ENCODE results near the gene GARNL3.

GARNL3 gene

DNA sequence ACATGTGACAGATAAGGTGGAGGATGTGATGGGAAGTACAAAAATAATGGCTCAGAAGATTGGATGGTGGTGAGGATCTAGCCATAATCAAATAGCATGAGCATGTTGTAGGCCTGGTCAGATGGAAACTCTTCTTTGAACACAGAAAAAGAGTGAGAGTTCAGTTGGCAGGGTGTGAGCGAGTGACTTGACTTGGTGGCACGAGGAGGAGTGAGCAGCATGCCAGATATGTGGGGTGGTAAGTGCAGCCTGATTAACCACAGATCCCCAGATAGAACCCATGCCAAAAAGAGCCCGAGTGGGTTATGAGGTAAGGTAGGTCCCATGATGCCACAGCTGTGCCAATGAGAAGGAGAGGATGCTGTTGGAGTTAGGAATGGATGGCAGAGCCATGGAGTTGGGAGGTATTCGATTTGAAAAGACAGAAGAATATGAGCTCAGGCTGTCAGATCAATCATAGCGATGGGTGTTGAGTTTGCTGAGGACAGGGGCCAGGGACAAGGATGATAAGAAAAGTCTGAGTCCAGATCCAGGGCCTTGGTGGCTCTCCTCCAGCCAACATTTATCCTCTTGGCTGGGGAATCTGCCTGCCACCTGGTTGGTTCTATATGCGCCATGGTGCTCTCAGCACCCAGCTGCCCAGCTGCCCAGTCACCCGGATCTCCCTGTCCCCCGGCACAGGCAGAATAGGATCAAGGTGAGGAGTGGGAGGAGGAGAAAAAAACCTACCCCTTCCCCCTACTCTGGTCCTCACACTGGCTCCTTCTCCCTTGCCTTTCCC, 16.5 kb downstream of the GARNL3 start:
- DNase-seq: no peak

DNA sequence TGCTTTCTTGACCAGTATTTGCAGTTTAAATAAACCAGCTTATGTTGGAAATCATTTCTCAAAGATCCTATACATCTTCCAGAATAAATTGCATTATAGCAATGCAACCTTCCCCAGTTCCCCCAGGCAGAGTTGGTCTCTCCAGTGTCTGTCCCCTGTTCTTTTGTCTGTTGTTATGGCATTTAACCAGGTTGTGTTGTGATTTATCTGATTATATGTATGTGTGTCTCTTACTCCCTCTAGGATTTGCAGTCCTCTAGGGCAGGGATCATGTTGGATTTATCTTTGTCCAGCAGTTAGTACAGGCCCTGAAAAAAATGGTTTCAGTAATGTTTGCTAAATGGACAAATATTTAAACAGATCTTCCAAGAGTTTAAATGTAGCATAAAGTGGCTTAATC, 17.3 kb downstream of the GARNL3 start:
- no peak for DNase-seq

DNA sequence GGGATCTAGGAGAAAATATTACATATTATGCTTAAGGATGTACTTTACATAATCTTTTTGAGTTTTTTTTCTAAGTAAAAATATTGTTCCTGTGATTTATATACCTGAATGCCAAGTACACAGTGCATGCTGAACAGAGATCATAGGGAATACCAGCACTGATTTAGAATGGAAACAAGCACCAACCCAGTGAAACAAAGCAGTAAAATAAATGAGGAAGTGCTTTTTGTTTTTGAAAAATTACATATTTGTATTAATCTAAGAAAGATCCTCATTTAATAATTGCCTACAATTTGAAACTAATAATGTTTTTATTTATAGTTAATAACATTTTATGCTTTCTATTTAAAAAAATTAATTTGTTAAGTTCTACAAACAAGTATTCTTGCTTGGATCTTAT, 18.0 kb downstream of the GARNL3 start:
- DNase-seq: no peak

DNA sequence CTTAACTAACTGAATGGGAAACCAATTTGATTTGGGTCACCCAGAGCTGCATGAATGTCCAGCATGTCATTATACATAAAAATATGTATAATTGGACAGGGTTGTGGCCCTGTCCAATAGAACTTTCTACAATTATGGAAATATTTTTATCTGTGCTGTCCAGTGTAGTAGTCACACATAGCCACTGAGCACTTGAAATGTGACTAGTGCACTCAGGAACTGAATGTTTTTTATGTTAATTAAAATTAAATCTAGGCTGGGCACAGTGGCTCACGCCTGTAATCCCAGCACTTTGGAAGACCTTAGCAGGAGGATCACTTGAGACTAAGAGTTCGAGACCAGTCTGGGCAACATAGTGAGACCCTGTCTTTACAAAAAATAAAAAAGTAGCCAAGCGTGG, 18.6 kb downstream of the GARNL3 start:
- no peak for DNase-seq

DNA sequence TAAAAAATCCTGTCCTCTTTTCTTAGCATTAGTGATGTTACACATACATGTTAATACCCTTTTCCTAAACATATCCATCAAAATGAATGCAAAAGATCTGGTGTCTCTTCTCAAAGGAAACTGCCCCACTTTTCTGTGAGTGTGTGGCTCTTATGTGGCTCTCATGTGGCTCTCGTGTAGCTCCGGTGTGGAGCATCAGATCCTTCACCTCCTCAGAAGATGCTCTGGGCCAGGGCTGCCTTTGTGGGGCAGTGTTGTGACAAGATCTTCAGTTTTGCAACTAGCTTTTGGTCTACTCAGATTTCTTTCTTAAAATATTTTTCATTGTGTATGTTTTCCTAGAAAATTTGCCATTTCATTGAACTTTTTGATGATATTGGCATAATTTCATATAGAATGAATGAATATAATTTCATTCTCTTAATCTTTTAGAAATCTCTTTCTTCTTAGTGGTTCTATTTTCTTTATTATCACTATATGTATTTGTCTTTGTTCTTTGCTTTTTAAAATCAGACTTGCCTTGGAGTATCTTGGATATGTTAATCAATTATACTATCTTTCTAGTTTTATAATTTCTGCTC, 19.4 kb downstream of the GARNL3 start:
- no peak for DNase-seq

DNA sequence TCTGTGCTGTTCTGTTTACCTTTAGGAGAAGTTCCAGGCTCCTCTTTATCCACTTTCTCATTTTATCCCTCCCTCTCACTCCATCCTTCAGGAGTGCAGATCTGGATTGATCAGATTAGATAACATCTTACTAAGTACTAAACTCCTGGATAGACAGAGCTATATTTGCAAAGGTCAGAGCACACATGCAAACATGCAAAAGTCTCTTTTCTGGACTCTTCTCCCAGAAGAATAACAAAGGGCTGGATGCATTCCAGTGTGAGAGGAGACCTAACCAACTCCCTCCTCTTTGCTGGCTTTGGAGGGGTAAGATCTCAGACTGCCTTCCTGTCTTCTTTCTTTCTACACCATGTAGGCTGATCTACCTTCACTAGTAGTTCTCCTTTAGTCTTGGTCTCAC, 21.4 kb downstream of the GARNL3 start:
- no peak for DNase-seq

DNA sequence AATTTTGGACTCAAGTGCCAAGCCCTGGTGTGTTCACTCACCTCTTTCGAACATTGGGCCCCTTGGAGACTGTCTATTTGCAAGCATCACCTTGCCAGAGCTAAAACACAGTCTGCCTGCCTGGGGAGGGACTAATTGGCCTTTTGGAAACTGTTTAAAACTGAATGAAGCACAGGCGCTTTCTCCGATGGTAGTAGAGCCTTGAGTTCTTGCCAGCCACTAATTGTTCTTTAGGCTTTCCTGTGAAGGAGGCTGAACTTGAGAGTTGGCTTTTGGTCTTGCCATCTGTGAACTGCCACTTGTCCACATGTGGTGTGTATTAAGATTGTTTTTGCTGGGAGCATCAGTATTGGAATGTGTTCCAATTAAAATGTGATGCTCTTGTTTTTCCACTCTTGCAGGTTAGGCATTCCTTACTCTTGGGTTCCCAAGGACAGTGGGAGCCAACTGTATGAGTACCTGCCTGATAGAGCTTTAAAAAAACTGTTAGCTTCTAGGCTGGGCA, 26.0 kb downstream of the GARNL3 start:
- DNase-seq: no peak

DNA sequence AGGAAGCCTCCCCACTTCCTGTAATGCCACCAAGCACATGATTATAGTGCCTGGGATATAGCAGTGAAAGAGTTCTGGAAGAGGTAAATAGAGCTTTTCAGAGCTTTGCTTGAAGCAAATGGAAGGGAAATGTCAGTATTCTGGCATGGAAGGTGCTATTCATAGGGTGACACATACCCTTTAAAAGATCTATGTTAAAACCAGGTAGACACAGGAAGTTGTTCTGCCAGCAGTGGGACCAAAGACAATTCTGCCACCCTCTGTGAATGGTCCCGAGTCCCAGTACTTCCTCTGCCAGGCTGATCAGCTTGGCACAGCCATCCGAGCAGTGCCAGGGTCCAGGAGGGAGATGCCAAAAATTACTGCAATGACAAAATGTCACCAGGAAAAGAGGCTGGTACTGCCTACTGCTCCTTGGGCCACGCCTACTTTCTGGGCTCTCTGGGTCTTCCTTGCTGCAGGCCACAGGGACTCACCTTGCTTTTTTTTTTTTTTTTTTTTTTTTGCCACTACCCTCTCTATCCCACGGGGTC, 26.7 kb downstream of the GARNL3 start:
- no peak for DNase-seq

DNA sequence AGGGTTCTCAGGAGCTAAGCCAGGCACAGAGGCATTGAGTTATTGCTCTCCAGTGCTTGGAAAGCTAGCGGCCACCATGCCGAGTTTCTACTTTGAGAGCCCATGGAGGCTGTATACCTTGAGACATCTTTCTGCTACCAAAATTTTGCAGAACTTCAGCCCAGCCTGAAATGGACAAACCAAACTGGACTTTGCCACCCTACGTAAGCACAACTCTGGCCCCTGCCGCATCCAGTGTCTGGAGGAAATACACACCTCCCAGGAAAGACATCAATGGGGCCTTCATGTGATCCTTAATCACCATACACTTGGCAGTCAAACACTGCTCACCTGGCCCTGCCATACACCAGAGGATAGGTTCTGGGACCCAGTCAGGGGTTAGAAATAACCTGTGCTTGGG, 27.8 kb downstream of the GARNL3 start:
- no peak for DNase-seq

DNA sequence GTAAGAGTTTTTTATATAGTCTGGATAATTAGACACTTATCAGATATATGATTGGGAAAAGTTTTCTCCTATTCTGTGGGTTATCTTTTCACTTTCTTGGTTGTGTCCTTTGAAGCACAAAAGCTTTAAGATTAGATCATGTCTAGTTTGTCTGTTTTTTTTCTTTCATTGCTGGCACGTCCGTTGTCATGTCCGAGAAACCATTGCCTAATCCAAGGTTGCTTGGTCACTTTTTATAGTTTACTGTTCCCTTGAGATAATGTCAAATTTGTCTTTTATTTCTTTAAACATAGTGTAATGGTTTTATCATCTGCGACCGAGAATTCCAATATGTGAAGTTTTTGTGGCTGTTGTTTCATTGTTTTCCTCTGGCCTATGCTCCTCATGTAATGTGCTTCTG, 28.8 kb downstream of the GARNL3 start:
- DNase-seq: no peak

DNA sequence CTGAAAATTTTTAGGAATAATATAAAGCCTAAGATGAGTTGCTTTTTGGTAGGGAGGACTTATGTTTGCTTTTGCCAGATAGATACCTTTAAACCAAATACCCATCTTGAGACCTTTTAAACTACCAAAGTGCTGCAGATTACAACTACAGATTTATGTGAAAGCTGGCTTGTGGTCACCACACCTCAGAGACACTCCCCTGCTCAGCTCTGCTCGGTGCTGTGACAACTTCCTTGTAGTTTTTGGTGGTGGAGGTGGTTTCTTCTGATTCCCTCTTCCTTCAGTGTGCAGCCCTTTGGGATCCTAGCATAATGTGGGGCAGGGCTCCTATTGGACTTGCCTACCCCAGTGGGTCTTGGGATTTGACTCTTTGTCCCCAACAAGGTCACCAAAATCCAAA, 29.2 kb downstream of the GARNL3 start:
- DNase-seq: no peak

DNA sequence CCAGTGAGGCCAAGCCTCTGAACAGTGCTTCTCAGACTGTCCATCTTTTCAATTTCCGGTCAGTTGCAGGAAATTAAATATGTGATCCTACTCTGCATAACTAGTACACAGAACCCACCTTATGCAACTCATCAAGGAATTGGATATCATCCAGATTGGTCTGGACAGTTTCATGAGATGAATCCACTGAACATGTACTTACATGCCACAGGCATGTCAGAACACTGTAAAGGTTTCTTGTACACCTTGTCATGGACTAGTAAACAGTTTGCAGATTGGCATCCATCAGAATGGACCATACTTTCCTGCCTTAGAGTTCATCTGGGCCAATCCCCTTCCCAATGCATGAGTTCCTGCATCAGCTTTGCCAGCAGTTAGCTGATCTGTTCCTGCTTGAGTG, 30.4 kb downstream of the GARNL3 start:
- no peak for DNase-seq

DNA sequence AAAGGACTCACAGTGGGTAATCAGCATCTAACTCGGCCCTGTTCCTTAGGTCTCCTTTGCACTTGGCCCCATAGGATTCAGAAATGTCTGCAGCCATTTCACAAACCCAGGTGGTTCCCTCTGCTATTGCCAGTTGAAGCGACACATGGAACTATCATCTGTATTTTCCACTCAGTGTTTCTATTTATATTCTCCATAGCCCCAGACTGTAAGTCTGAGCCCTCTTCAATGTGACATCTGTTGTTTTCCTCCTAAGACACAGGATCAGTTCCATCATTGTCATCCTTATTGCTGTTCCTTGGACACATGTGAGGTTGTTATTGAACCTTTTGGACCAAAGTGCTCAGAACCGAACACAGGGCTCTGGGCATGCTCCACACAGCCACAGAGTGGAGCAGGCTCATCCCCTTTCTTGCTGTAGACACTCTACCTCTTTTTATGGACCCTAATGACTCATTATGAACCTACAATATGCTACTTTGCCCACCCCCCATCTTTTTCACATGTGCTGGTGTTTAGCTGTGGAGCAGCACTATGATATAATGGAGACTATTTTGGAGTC, 36.4 kb downstream of the GARNL3 start:
- DNase-seq: no peak

DNA sequence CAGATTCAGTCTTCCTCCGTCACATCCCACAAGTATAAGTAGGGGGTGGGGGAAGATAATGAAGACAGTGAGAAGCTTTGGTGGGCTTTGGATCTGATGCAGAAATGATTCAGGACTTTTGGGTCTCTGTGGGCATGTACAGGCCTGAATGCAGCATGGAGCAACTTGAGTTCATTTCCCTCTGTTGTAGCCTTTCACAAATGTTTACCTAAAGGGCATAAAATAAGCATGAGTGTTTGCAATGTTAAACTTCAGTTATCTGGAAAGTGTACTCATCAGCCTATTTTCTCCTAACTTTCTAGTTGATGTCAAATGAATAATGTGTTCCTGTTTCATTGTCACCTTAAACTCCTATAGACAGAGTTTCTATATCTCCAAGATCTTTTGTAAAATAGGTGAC, 39.3 kb downstream of the GARNL3 start:
- DNase-seq: no peak

DNA sequence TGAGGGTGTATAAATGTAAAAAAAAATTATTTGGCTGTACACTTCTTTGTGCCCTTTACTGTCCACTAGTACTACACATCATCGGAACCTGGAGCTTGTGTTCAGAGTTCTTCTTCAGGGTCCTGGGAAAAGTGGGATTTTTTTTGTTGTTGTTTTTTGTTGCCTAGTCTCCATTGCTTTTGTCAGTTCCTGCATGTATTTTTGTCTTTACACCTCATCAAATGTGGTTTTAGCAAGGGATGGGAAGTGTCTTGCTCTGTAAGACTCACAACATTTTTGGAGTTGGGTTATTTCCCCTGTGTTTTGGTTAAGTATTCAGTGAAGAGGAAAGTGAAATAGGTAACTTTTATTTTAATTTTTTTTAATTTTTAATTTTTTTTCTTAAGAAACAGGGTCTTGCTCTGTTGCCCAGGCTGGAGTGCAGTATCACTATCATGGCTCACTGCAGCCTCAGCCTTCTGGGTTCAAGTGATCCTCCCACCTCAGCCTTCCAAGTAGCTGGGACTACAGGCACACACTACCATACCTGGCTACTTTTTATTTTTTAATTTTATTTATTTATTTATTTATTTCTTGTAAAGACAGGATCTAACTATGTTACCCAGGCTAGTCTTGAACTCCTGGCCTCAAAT, 40.7 kb downstream of the GARNL3 start:
- DNase-seq: no peak

DNA sequence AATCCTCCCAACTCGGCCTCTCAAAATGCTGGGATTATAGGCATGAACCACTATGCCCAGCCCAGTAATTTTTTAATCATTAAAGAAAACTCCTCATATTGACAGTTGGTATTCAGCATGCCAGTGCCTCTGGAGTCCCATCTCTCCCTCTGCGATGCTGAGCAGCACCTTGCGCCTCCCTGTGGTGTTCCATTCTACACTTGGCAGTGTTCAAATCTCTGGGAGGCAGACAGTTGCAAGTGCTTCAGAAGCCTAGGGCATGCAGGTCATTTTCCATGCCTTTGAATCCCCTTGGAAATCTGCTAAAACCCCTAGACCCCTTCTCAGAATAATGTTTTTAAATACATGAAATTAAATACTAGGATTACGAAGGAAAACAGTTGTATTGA, 41.3 kb downstream of the GARNL3 start:
- no peak for DNase-seq

DNA sequence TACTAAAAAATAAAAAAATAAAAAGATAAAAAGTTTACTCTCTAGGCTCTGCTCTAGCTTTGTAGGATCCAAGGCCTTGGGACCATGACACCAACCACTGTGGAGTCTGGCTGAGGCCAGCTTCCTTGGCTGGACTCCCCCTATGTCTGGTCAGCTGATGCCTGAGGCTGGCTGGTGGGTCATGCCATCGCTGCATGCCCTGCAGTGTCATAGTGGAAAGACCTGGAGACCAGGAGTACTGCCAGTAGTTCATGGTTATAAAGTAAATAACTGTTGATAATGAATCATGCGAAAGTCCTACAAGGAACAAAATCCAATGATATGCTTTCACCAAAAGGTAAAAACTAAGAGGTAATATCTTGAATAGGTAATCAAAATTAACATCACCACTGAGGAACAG, 43.2 kb downstream of the GARNL3 start:
- no peak for DNase-seq

DNA sequence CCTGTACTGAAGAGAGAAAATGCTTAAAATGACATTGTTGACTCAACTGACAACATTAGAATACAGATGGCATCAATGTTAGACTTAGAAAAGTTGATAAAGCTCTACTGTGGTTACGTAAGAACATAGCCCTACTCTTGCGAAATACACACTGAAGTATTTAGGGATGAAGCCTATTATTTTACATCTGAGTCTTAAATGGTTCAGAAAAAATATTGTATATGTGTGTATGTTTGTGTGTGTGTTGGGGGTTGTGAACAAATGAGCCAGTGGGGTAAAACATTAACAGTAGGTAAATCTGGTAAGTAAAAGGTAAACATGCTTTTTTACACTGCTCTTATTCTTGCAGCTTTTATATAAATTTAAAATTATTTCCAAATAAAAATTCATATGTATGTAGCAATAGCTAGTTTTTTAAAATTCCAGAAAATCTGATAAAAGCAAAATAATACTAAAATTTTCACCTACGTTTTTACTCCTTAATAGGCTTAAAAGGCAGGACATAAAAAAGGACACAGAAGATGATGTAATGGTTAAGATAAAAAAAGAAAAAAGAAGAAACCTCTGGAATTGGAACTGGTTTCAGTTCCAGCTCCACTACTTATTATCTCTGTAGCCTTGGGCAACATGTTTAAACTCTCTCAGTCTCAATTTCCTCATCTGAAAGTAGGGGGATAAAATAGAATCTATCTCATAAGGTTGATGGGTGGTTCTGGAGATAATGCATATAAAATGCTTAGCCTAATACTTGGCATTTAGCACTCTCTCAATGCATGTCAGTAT, 44.3 kb downstream of the GARNL3 start:
- DNase-seq: no peak

DNA sequence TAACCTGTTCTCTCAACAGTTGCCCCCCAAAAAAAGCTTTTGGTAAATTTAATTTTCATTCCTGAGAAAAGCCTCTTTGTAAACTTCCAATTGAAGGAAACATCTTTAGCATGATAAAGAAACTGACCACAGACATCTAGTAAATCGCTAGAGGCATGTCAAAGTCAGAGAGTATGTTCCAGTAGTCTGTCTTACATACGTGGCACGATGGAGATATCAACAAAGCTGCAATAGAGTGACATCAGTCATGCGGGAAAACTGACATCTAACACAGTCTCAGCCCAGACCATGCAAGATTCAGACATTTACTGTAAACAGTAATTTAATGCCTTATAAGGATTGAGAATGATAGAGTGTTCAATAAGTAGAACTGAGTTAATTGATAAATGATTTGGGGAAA, 45.1 kb downstream of the GARNL3 start:
- no peak for DNase-seq

DNA sequence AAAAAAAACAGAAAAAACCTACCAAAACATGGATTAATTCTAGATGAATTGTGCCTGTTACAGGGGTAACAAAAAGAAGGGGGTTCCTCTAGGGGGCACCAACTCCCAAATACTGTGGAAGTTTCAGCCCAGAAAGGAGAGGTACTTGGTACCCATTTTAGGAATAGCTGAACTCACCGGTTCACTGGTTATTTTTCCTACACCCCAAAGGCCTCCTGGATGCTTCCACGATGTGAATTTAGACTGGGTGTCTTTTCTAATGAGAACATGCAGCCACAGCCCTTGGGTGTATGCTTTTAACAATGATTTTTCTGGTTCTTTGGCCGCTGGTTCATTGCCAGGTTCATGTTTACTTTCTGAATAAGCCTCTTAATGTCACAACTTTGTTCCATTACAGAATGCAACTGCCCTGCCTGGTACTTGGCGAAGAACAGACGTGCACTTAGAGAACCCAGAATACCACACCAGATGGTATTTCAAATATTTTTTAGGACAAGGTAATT, 46.7 kb downstream of the GARNL3 start:
- DNase-seq: no peak

DNA sequence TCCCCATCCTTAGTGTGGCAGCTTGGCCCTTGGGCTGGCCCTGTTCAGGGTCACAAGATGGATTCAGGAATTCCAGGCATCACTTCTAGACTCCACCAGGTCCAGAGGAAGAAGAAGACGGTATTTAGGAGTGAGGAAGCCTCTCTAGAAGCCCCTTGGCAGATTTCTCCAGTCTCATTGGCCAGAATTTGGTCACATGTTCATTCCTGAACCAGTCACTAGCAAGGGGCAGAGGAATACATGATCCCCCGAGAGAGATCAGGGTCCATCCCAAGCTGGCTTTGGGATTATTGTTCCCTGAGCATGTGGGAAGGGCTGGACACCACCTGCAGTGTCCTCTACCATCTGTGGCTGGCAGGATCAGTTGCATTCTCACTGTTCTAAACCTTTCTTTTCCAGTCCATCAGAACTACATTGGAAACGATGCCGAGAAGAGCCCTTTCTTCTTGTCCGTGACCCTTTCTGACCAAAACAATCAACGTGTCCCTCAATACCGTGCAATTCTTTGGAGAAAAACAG, 48.5 kb downstream of the GARNL3 start:
- DNase-seq: no peak

DNA sequence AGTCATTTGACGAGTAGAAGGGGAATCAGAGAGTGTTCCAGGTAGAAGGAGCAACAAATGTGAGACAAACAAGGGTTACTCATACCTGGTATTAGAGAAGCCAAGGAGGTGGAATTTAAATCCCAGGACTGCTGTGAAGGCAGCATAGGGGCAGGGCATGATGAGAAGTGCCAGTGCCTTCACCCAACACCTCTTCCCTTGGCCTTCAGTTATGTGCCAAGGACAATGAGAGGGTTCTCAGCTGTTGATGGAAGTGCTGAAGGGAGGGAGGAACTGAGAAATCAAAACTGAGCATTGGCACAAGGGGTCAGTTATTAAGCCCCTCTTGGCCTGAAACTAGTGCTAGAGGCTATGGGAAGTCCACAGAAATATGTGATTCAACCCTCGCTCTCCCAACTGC, 50.3 kb downstream of the GARNL3 start:
- DNase-seq: no peak
